Endothelial cell of umbilical vein (primary cell): ENCODE measurements around the gene MCTP1. TPM values are rescaled to one million over a fixed set of nuclear protein-coding genes. Genes with fewer than 3 reads are reported as not detected.

Experiments used
- BruUV-seq: library from RNA; stranded (reverse); fragments of 400-500 nt; replicated peaks from 2 replicates; lab custom pipeline; 2021; lab: Mats Ljungman, UMichigan
- CTCF ChIA-PET: fragments of 300-600, 350-600 bp; sonication (Branson Sonifier 250); formaldehyde crosslinking; loops from one replicate; lab custom pipeline; 2021; ENCODE audit warnings: antibody characterized with exemption, inconsistent platforms; lab: Charles Lee
- POLR2A ChIA-PET: fragments of 300-600, 350-600 bp; sonication (Branson Sonifier 250); formaldehyde crosslinking; loops from one replicate; lab custom pipeline; 2021; ENCODE audit warnings: antibody characterized with exemption, inconsistent platforms; lab: Charles Lee
- DNase-seq: peaks from one replicate; pipeline ENCODE4 v3.0.0-alpha.2; 2011; ENCODE audit warnings: low read depth, low spot score
- FAIRE-seq: peaks from 2 replicates; lab custom pipeline; 2011; peaks lifted over from hg19 to GRCh38; lab: Jason Lieb, UNC
- H2AFZ ChIP-seq: 2 replicates; pipeline ENCODE4 v1.6.0; 2012; ENCODE audit warnings: low read depth, low read length, control low read depth, inconsistent platforms
- H3K27ac ChIP-seq: 2 replicates; pipeline ENCODE4 v1.5.1; 2011; ENCODE audit warnings: low read depth, mild to moderate bottlenecking, control low read depth, low read length, moderate library complexity; ENCODE audit not compliant: insufficient read depth
- H3K27me3 ChIP-seq, 2 experiments: 2 replicates each; pipeline versions ENCODE4 v1.6.0 to v1.6.1; 2011; ENCODE audit warnings: low read length in 2 of 2, mixed read lengths in 1 of 2; ENCODE audit not compliant: control insufficient read depth in 2 of 2, insufficient read depth in 2 of 2
- H3K36me3 ChIP-seq, 2 experiments: 2 replicates in 1 of 2; 3 replicates in 1 of 2; pipeline ENCODE4 v1.5.1; 2011; ENCODE audit warnings: low read length in 2 of 2, mild to moderate bottlenecking in 1 of 2, moderate library complexity in 1 of 2; ENCODE audit not compliant: control insufficient read depth in 2 of 2, insufficient read depth in 2 of 2; ENCODE audit errors: extremely low read depth in 1 of 2
- H3K4me1 ChIP-seq: 3 replicates; pipeline ENCODE4 v1.5.1; 2011; ENCODE audit warnings: mild to moderate bottlenecking, low read length; ENCODE audit not compliant: control insufficient read depth, insufficient read depth; ENCODE audit errors: extremely low read depth
- H3K4me2 ChIP-seq: 2 replicates; pipeline ENCODE4 v1.6.1; 2011; ENCODE audit warnings: low read length, control low read depth, mixed read lengths; ENCODE audit not compliant: insufficient read depth
- H3K4me3 ChIP-seq, 3 experiments: fragments of 200-600 bp in 1 of 3; sonication (generic), shearing (Covaris generic) in 1 of 3; replicated peaks in 1 of 3; 2 replicates each; pipeline ENCODE4 v1.5.1; 2011 to 2016; ENCODE audit warnings: control low read depth in 3 of 3, low read length in 3 of 3, mild to moderate bottlenecking in 2 of 3, inconsistent platforms in 1 of 3, low read depth in 1 of 3, moderate library complexity in 1 of 3; ENCODE audit not compliant: insufficient read depth in 1 of 3
- H3K79me2 ChIP-seq: 2 replicates; pipeline ENCODE4 v1.6.0; 2012; ENCODE audit warnings: low read length, inconsistent platforms; ENCODE audit not compliant: control insufficient read depth, insufficient read depth
- H3K9ac ChIP-seq: replicated peaks from 2 replicates; pipeline ENCODE3; 2011; ENCODE audit warnings: low read length, control low read depth; ENCODE audit not compliant: insufficient read depth; ENCODE audit errors: extremely low read depth
- H3K9me1 ChIP-seq: replicated peaks from 3 replicates; pipeline ENCODE4 v1.6.0; 2011; ENCODE audit warnings: mild to moderate bottlenecking, low read length; ENCODE audit not compliant: control insufficient read depth, insufficient read depth; ENCODE audit errors: extremely low read depth
- H3K9me3 ChIP-seq: replicated peaks from 2 replicates; pipeline ENCODE4 v1.5.1; 2012; ENCODE audit warnings: low read length, inconsistent platforms; ENCODE audit not compliant: control insufficient read depth, insufficient read depth
- H4K20me1 ChIP-seq: replicated peaks from 2 replicates; pipeline ENCODE3; 2011; ENCODE audit warnings: mild to moderate bottlenecking, low read length; ENCODE audit not compliant: control insufficient read depth, insufficient read depth; ENCODE audit errors: extremely low read depth
- EZH2 ChIP-seq: IDR thresholded peaks from 2 replicates; pipeline ENCODE4 v1.6.1; 2012; ENCODE audit warnings: borderline replicate concordance, low read depth, mild to moderate bottlenecking, moderate library complexity, low read length, inconsistent platforms; ENCODE audit not compliant: severe bottlenecking
- FOS ChIP-seq: IDR thresholded peaks from 2 replicates; pipeline ENCODE4 v1.6.1; 2011; ENCODE audit warnings: mild to moderate bottlenecking, low read length, moderate library complexity, borderline replicate concordance; ENCODE audit not compliant: insufficient read depth
- GATA2 ChIP-seq: IDR thresholded peaks from 2 replicates; pipeline ENCODE4 v1.7.0; 2011; ENCODE audit warnings: low read depth, mild to moderate bottlenecking, moderate library complexity, mixed read lengths, low read length; ENCODE audit not compliant: insufficient read length, insufficient read depth
- JUN ChIP-seq: IDR thresholded peaks from 2 replicates; pipeline ENCODE4 v1.6.1; 2011; ENCODE audit warnings: borderline replicate concordance, low read depth; ENCODE audit not compliant: insufficient read length, insufficient read depth
- MYC ChIP-seq: IDR thresholded peaks from one replicate; pipeline ENCODE4 v1.6.1; 2011; ENCODE audit warnings: mild to moderate bottlenecking, low read depth, low read length
- POLR2A ChIP-seq: IDR thresholded peaks from 2 replicates; pipeline ENCODE4 v1.6.1; 2012; ENCODE audit warnings: low read depth, mild to moderate bottlenecking, control low read depth, low read length
- POLR2AphosphoS5 ChIP-seq: IDR thresholded peaks from 2 replicates; pipeline ENCODE4 v1.6.1; 2012; ENCODE audit warnings: low read depth, mild to moderate bottlenecking, control low read depth, low read length, moderate library complexity; ENCODE audit not compliant: insufficient read depth
- dilution Hi-C: fragments of 300-500 bp; cut with MboI; formaldehyde crosslinking; loops from one replicate; pipeline ENCODE4 v1.15.0; 2019; ENCODE audit warnings: low sequenced_read_pairs; ENCODE audit not compliant: extremely low pct_ligation_motif_present
- intact Hi-C: fragments of 100-400 bp; cut with micrococcal nuclease; formaldehyde crosslinking; loops from one replicate; pipeline ENCODE4 v1.10.0; 2022
- polyA plus RNA-seq, 4 experiments: library from polyadenylated mRNA; depleted of rRNA in 3 of 4; stranded (reverse) in 3 of 4; unstranded in 1 of 4; fragments of >200 nt; gene quantifications; 2 replicates each; pipeline versions ENCODE4 v1.2.1 to v1.2.3, GENCODE V29; 2011 to 2012; ENCODE audit warnings: missing spikeins in 1 of 4
- total RNA-seq: library from RNA; stranded (reverse); gene quantifications from 2 replicates; pipeline ENCODE4 v1.2.3, GENCODE V29; 2021
- TF ChIP-seq, protein P1 (sequence below), 2 donors: IDR thresholded peaks; 1 replicate in 1 of 2; 2 replicates in 1 of 2; pipeline ENCODE4 v1.5.1; 2011; ENCODE audit warnings: low read length in 2 of 2, mild to moderate bottlenecking in 2 of 2, moderate library complexity in 2 of 2, control low read depth in 1 of 2, inconsistent platforms in 1 of 2, low read depth in 1 of 2; ENCODE audit not compliant: insufficient read depth in 1 of 2; ENCODE audit errors: extremely low read depth in 1 of 2
- TF ChIP-seq, protein P2 (sequence below): IDR thresholded peaks from 2 replicates; pipeline ENCODE4 v1.6.1; 2011; ENCODE audit not compliant: insufficient read depth, insufficient read length

MCTP1 gene
- total and polyA plus RNA-seq, 2 donors (not counting 3 experiments of a cell fraction or from before 2014, with no cell fraction given) = 79.3 to 203 TPM

DNA sequence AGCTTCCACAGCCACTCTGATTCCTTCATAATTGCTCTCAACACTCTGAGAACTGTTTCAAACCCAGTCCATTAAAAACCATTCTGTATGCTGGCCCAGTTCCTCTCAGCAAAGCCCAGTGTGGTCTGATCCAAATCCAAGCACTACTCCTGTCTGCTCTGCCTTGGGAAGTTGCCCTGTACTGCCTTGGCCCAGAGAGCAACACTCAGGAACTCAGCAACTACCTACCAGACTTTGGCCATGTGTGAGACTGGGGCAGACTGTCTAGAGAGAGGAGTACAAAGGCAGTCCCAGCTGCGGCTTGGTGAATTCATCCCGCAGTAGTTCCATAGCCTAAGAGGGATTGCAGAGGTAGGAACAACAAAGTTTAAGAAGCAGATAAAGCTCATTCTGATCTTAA lies 214.4 kb downstream of the MCTP1 start:
- H2AFZ ChIP-seq = no peak overlapping the region
- TF ChIP-seq GATA2 (no peak), JUN (no peak), POLR2A (no peak), MYC (no peak), EZH2 (no peak), FOS (no peak), POLR2AphosphoS5 (no peak)
- TF ChIP-seq, protein P1, sequence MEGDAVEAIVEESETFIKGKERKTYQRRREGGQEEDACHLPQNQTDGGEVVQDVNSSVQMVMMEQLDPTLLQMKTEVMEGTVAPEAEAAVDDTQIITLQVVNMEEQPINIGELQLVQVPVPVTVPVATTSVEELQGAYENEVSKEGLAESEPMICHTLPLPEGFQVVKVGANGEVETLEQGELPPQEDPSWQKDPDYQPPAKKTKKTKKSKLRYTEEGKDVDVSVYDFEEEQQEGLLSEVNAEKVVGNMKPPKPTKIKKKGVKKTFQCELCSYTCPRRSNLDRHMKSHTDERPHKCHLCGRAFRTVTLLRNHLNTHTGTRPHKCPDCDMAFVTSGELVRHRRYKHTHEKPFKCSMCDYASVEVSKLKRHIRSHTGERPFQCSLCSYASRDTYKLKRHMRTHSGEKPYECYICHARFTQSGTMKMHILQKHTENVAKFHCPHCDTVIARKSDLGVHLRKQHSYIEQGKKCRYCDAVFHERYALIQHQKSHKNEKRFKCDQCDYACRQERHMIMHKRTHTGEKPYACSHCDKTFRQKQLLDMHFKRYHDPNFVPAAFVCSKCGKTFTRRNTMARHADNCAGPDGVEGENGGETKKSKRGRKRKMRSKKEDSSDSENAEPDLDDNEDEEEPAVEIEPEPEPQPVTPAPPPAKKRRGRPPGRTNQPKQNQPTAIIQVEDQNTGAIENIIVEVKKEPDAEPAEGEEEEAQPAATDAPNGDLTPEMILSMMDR (IDR thresholded peaks at IDR 0.05; ENCODE audit: extremely low read depth in 1 of 2, insufficient read depth in 1 of 2, low read depth in 1 of 2, low read length in 2 of 2) = no peak
- TF ChIP-seq, protein P2, sequence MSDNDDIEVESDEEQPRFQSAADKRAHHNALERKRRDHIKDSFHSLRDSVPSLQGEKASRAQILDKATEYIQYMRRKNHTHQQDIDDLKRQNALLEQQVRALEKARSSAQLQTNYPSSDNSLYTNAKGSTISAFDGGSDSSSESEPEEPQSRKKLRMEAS = no peak
- intact Hi-C loops = no loop called here
- peaks cover 7 to 9% of the 10 kb centered on the region in 2 experiments for H3K36me3 ChIP-seq
- H3K4me2 ChIP-seq = no peak overlapping the region
- ChIA-PET CTCF (no interaction called here), POLR2A (no interaction called here)
- H3K9me1 ChIP-seq = no peaks in the 10 kb centered on the region
- no TSS peak for BruUV-seq
- no peak overlapping the region for H3K4me3 ChIP-seq
- dilution Hi-C loops = no loop called here
- H3K27ac ChIP-seq = no peak overlapping the region
- peaks cover 8% of the 10 kb centered on the region for H3K4me1 ChIP-seq
- FAIRE-seq (no peak), DNase-seq (no peak)
- peaks cover 73% of the 10 kb centered on the region for H3K79me2 ChIP-seq
- H3K27me3 ChIP-seq = no peaks in the 10 kb centered on the region
- H3K9me3 ChIP-seq = no peaks in the 10 kb centered on the region
- H4K20me1 ChIP-seq = peaks cover 11% of the 10 kb centered on the region
- no peak overlapping the region for H3K9ac ChIP-seq
